SK-N-SH treated with all-trans-retinoic acid at 6 μM for 48 hours (cell line): ENCODE results near the gene SLX9.

ENCODE experiments used
- TF ChIP-seq, protein P1 (sequence below): fragments of 250-450 bp; sonication (Bioruptor Pico); IDR thresholded peaks from 2 replicates; pipeline ENCODE4 v1.8.0; 2020; ENCODE audit warnings: mild to moderate bottlenecking, moderate library complexity, borderline replicate concordance
- TF ChIP-seq, protein P2 (sequence below): fragments of 250-450 bp; sonication (Bioruptor Pico); IDR thresholded peaks from 2 replicates; pipeline ENCODE4 v1.5.0; 2020; ENCODE audit warnings: mild to moderate bottlenecking, moderate library complexity
- TF ChIP-seq, protein P3 (sequence below): fragments of 250-450 bp; sonication (Bioruptor Pico); IDR thresholded peaks from 2 replicates; pipeline ENCODE4 v1.5.1; 2021; ENCODE audit warnings: mild to moderate bottlenecking, moderate library complexity

DNA sequence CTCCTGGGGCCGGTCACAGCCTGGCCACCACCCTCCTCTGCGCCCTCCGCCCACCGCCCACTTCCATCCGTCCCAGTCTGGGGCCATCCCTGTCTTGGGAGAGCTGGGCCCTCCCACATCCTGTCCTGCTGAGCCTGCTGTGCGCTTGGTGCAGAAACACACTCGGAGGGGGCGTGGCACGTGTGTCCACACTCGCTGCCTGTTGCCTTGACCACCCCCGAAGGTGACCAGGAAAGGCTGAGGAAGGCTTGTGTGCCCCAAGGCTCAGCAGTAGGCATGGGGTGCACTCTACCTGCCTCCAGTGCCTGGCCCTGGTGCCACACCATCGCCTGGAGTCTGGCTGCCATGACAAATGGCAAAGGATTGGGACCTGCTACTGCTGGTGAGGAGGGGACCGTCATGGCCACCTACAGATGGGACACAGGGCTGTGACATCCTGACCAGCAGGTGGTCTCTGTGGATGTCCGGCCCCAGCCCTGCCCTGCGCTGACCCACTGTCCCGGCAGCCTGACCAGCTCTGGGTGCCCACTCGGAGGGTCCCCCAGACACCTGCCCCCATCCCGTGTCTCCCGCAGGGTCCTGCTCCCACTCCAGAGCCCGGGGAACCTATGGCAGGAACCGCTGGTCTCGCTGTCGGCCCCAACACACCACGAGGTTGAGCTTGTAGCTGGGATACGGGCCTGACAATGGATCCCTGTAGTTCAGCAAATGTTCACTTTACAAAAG is 43.1 kb upstream of the SLX9 start:
- TF ChIP-seq, protein P1, sequence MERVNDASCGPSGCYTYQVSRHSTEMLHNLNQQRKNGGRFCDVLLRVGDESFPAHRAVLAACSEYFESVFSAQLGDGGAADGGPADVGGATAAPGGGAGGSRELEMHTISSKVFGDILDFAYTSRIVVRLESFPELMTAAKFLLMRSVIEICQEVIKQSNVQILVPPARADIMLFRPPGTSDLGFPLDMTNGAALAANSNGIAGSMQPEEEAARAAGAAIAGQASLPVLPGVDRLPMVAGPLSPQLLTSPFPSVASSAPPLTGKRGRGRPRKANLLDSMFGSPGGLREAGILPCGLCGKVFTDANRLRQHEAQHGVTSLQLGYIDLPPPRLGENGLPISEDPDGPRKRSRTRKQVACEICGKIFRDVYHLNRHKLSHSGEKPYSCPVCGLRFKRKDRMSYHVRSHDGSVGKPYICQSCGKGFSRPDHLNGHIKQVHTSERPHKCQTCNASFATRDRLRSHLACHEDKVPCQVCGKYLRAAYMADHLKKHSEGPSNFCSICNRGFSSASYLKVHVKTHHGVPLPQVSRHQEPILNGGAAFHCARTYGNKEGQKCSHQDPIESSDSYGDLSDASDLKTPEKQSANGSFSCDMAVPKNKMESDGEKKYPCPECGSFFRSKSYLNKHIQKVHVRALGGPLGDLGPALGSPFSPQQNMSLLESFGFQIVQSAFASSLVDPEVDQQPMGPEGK (CRISPR knock-in tag) = no peak
- TF ChIP-seq, protein P2, sequence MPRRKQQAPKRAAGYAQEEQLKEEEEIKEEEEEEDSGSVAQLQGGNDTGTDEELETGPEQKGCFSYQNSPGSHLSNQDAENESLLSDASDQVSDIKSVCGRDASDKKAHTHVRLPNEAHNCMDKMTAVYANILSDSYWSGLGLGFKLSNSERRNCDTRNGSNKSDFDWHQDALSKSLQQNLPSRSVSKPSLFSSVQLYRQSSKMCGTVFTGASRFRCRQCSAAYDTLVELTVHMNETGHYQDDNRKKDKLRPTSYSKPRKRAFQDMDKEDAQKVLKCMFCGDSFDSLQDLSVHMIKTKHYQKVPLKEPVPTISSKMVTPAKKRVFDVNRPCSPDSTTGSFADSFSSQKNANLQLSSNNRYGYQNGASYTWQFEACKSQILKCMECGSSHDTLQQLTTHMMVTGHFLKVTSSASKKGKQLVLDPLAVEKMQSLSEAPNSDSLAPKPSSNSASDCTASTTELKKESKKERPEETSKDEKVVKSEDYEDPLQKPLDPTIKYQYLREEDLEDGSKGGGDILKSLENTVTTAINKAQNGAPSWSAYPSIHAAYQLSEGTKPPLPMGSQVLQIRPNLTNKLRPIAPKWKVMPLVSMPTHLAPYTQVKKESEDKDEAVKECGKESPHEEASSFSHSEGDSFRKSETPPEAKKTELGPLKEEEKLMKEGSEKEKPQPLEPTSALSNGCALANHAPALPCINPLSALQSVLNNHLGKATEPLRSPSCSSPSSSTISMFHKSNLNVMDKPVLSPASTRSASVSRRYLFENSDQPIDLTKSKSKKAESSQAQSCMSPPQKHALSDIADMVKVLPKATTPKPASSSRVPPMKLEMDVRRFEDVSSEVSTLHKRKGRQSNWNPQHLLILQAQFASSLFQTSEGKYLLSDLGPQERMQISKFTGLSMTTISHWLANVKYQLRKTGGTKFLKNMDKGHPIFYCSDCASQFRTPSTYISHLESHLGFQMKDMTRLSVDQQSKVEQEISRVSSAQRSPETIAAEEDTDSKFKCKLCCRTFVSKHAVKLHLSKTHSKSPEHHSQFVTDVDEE (CRISPR knock-in tag) = no peak
- TF ChIP-seq, protein P3, sequence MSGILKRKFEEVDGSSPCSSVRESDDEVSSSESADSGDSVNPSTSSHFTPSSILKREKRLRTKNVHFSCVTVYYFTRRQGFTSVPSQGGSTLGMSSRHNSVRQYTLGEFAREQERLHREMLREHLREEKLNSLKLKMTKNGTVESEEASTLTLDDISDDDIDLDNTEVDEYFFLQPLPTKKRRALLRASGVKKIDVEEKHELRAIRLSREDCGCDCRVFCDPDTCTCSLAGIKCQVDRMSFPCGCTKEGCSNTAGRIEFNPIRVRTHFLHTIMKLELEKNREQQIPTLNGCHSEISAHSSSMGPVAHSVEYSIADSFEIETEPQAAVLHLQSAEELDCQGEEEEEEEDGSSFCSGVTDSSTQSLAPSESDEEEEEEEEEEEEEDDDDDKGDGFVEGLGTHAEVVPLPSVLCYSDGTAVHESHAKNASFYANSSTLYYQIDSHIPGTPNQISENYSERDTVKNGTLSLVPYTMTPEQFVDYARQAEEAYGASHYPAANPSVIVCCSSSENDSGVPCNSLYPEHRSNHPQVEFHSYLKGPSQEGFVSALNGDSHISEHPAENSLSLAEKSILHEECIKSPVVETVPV = no peak
